T-helper 17 cell (primary cell): ENCODE measurements around the gene OR1I1. TPM values are rescaled to one million over a fixed set of nuclear protein-coding genes. Genes with fewer than 3 reads are reported as not detected.
A peak's percentile ranks its signal among the peaks of the same experiment; 100 is the strongest.

Experiments used
- ATAC-seq: fragments of 150-1000 bp; cut with Tn5 transposase; 2 replicates; pipeline ENCODE4 v1.10.0; 2021; ENCODE audit warnings: mild to moderate bottlenecking, moderate library complexity
- DNase-seq, 3 donors: peaks; one replicate each; pipeline versions ENCODE4 v3.0.0 to v3.0.0-alpha.2; 2020 to 2021
- H3K9me3 ChIP-seq: one replicate; pipeline ENCODE4 v1.7.0; 2013; ENCODE audit warnings: low read length, mild to moderate bottlenecking; ENCODE audit not compliant: control insufficient read depth, poor library complexity, severe bottlenecking
- H3K27ac Mint-ChIP-seq: one replicate; pipeline ENCODE4 v1.8.0; 2022; ENCODE audit warnings: mild to moderate bottlenecking, moderate library complexity, mixed read lengths
- H3K27me3 Mint-ChIP-seq: one replicate; pipeline ENCODE4 v1.8.0; 2022; ENCODE audit warnings: mixed read lengths
- H3K36me3 Mint-ChIP-seq: one replicate; pipeline ENCODE4 v1.8.0; 2022; ENCODE audit warnings: low read depth, mixed read lengths
- H3K4me1 Mint-ChIP-seq: one replicate; pipeline ENCODE4 v1.8.0; 2022; ENCODE audit warnings: mild to moderate bottlenecking, mixed read lengths
- H3K4me3 Mint-ChIP-seq: one replicate; pipeline ENCODE4 v1.8.0; 2022; ENCODE audit warnings: mild to moderate bottlenecking, moderate library complexity, mixed read lengths
- total RNA-seq, 4 donors: library from RNA in 2 of 4; stranded (reverse) in 2 of 4; gene quantifications; one replicate each; pipeline ENCODE4 v1.2.3 and lab custom pipeline; 2022 to 2026

Gene OR1I1
- total RNA-seq, 2 donors from 2014 or later: not detected

DNA sequence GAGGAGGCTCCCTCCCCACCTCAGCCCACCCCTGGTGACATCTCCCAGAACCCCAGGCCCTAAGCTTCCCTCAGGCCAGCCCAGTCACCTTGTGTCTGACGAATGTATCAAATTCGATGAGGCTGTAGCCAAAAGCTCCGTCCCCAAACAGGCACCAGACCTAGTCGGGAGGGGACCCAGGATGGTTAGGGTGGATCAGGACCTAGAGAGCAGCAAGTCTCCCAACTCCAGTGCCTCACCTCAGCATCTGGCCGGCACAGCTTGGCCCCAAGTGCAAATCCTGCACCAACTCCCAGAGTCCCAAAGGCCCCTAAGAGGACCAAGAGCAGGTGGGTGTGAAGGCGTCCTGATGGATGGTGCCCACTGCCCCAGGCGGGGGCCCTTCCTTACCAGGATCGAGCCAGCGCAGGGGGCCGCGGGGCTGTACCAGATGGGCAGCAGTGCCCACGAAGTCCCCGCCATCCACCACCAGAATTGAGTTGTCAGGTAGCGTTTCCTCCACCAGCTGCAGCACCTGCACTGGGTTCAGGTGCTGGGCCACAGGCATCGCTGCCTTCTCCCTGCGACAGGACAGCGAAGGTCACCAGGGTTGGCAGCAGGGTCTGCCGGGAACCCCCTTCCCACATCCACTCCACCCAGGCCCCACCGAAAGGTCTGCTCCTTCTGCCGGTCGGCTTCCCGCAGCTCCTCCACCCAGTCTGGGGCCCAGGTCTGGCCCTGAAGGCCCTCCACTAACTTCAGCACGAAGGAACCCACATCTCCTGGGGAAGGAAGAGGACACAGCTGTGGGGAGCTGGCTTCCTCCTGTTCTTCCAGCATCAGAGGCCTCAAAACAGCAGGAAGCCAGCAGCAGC lies 34.0 kb downstream of the OR1I1 start:
- H3K9me3 ChIP-seq: no peaks in the 10 kb centered on the region
- peaks cover 2% of the 10 kb centered on the region for H3K4me1 Mint-ChIP-seq
- ATAC-seq (no peak), DNase-seq (no peak)
- no peak overlapping the region for H3K27ac Mint-ChIP-seq
- H3K4me3 Mint-ChIP-seq: no peak overlapping the region
- H3K27me3 Mint-ChIP-seq: no peaks in the 10 kb centered on the region
- H3K36me3 Mint-ChIP-seq: peaks cover 4% of the 10 kb centered on the region

DNA sequence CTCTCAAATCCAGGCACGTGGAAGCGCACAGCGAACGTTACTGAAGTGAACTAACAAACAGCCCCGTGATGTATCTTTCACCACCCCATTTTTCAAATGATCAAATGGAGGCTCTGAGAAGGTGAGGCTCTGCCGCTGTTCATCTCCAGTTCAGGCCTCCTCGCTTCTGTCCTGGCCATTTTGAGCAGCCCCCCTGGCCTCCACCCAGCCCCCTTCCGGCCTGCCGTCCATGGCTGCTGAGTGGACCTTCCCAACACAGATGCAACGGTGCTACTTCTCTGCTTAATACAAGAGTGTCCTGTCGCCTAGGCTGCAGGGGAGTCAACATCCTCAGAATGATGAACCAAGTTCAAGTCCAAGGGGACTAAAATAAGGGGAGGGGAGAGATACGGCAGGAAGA lies 34.8 kb downstream of the OR1I1 start:
- H3K4me1 Mint-ChIP-seq: peaks cover 5% of the 10 kb centered on the region
- H3K4me3 Mint-ChIP-seq: no peak overlapping the region
- H3K9me3 ChIP-seq: no peaks in the 10 kb centered on the region
- ATAC-seq: no peak
- DNase-seq: no peak
- H3K36me3 Mint-ChIP-seq: peaks cover 7% of the 10 kb centered on the region
- peak overlapping the region; percentile 37 for H3K27ac Mint-ChIP-seq
- H3K27me3 Mint-ChIP-seq: no peaks in the 10 kb centered on the region

DNA sequence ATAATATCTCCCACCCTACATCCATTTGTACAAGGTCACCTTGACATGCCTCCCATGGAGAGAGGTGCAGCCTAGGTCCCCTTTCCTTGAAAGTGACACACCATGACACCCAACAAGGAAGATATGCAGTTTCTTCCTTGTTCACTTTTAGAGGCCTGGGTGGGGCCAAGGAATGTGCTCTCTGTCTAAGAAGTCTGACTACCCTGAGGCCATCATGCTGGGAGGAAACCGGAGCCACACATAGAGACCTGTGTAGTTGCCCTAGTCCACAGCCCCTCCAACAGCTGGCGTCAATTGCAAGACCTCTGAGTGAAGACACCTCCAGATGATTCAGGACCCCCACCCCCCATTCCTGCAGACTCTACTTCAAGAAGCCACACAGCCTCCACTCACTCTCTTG lies 36.2 kb downstream of the OR1I1 start:
- no peak for ATAC-seq
- no peaks in the 10 kb centered on the region for H3K9me3 ChIP-seq
- Mint-ChIP-seq H3K27me3 (no peaks in the 10 kb centered on the region), H3K27ac (peak overlapping the region; percentile 37), H3K36me3 (peaks cover 7% of the 10 kb centered on the region), H3K4me3 (no peak overlapping the region), H3K4me1 (peaks cover 7% of the 10 kb centered on the region)
- DNase-seq: no peak

DNA sequence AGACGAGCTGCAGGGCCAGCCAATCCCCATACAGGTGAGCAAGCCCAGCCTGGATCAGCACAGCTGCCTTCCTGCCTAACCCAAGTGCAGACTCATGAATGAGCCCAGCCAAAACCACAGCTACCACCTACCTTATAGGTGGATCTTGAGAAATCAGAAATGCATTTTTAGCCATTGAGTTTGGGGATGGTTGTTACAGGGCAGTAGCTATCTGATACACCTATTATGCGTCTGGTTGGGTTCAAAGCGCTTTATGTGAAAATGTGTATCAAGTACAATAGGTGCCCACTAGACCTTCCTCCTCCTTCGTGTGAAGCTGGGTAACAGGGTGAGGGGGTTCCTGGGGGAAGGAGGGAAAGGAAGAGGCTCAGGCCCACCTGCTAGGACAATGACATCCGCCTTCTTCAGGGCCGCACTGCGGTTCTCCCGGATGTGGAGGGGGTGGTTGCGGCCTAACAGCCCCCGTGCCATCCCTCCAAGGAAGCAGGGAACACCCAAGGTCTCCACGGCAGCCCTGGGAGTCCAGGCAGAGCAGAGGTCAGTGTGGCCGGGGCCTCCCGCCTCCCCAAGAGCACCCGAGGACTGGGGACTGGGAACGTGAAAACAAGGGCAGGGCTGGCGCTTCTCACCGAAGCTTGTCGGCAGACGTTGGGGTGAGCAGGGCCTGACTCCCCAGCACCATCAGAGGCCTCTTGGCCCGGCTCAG lies 36.9 kb downstream of the OR1I1 start:
- DNase-seq: no peak
- Mint-ChIP-seq H3K27ac (peak overlapping the region; percentile 37), H3K4me3 (no peak overlapping the region), H3K36me3 (peaks cover 7% of the 10 kb centered on the region), H3K4me1 (peaks cover 8% of the 10 kb centered on the region), H3K27me3 (no peaks in the 10 kb centered on the region)
- ATAC-seq: no peak
- H3K9me3 ChIP-seq: no peaks in the 10 kb centered on the region

DNA sequence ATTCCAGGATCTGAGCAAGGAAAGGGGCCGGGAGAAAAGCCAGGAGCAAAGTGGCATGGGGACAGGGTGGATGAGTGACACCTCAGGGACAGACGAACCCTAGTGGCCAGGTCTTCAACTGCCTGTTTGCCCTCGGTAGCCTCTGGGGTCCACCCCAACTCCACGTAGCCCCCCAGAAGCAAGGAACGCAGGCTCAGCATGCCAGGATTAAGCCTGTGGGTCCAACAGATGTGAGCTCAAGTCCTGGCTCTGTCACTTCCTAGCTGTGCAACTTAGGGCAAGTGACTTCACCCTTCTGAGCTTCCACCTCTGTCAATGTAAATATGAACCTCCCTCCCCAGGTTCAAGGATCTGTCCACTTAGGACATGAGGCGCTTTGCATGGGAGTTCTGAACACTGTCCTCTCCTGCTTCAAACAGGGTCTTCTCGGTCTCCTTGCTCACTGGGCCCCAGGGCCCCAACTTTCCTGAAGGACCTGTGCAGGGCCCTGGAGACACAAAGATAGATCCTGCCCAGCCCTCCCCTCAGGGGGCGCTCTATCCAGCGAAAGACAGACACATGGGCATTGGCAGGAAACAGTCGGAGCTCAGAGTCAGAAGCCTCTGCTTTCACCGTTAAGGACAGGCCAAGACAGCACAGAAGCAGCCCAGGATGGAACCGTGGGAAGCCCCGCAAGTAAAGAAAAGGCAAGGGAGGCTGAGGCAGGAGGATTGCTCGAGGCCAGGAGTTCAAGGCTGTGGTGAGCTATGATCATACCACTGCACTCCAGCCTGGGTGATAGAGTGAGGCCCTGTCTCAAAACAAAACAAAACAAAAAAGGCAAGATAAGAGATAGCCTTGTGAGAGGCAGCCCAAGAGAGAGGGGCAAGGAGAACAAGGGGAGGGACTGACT lies 38.4 kb downstream of the OR1I1 start:
- H3K9me3 ChIP-seq: no peaks in the 10 kb centered on the region
- Mint-ChIP-seq H3K36me3 (peaks cover 7% of the 10 kb centered on the region), H3K27me3 (no peaks in the 10 kb centered on the region), H3K4me1 (peaks cover 21% of the 10 kb centered on the region), H3K27ac (peak overlapping the region; percentile 71), H3K4me3 (no peak overlapping the region)
- ATAC-seq (no peak), DNase-seq (no peak)

DNA sequence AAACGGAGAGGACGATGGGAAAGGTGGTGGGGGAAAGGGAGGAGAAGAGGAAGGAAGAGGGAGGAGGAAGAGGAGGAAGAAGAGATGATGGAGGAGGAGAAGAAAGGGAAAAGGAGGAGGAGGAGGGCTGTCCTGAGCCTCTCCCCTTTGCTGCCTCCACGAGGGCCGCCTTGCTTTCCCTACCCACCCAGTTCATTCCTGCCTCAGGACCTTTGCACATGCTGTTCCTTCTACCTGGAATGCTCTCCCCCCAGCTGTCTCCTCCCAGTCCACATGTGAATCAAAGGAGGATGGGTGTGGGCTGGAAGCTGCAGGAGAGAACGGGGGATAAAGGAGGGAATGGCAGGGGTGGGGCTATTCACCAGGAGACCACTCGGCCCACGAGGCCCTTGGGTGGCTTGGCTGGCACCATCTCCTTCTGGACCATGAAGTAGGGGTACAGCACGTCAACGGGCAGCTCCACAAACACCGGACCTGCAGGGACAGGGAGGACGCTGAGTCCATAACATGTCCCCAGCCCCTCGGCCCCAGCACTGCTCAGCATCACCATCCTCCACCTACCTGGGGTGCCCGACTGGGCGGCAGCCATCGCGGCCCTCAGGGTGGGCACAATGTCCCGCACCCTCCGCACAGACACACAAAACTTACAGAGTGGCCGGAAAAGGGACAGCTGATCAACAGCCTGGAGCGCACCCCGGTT lies 40.5 kb downstream of the OR1I1 start:
- DNase-seq: no peak
- peaks cover 27% of the 10 kb centered on the region for H3K4me1 Mint-ChIP-seq
- no peaks in the 10 kb centered on the region for H3K27me3 Mint-ChIP-seq
- no peaks in the 10 kb centered on the region for H3K9me3 ChIP-seq
- no peak for ATAC-seq
- H3K36me3 Mint-ChIP-seq: peaks cover 7% of the 10 kb centered on the region
- no peak overlapping the region for H3K4me3 Mint-ChIP-seq
- no peak overlapping the region for H3K27ac Mint-ChIP-seq

DNA sequence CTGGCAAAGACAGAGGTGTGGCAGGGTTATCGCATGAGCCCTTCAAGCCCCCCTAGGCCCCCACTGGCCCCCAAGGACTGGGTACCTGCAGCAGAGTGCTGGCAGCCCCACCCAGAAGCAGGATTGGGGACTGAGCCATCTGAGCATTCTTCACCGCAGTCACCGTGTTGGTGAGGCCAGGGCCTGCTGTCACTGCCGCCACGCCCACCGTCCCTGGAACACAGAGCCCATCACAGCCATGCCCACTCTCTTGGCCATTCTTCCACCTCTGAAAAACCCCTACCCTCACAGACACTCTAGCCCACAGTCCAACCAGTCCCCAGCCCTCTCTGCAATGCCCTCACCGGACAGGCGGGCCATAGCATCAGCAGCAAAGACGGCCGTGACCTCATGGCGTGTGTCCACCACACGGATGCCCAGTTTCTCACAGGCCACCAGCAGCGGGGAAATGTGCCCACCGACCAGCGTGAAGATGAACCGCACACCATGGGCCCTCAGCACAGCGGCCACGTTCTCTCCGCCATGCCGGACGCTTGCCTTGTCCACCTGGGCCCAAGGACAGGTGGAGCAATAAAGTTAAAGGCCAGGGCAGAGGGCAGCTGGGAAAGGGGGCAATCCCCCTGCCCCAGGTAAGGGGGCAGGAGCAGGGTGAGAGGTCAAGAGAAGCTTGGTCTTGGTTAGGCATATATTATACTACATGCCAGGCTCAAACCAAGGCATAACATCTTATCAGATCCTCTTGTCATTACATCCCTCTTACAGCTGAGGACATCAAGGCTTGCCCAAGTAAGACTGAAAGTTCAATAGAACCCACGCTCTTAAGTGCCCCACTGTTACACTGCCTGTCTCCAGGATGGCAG lies 41.2 kb downstream of the OR1I1 start:
- peak overlapping the region; percentile 99 for H3K27ac Mint-ChIP-seq
- H3K4me1 Mint-ChIP-seq: peaks cover 29% of the 10 kb centered on the region
- no peaks in the 10 kb centered on the region for H3K9me3 ChIP-seq
- ATAC-seq (no peak), DNase-seq (no peak)
- H3K27me3 Mint-ChIP-seq: no peaks in the 10 kb centered on the region
- H3K36me3 Mint-ChIP-seq: peaks cover 7% of the 10 kb centered on the region
- H3K4me3 Mint-ChIP-seq: peak overlapping the region; percentile 28

DNA sequence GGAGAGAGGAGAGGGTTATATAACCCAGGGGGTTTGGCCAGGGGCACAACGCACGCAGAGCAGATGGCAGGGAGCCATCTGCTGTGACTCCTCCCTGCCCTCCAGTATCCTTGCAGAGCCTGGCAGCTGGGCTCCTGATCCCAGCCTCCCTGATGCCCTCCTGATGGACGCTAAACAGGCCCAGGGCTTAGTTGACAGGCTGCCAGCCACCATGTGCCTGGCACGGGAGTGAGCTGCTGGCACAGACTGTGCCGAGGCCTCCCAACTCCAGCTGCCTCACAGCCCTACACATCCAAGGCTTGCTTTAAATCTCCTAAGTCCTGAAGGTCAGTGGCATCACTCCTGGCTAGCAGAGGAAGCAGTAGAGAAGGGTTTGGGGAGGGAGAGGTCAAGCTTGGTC lies 41.9 kb downstream of the OR1I1 start:
- DNase-seq (no peak), ATAC-seq (no peak)
- peaks cover 7% of the 10 kb centered on the region for H3K36me3 Mint-ChIP-seq
- peaks cover 33% of the 10 kb centered on the region for H3K4me1 Mint-ChIP-seq
- no peaks in the 10 kb centered on the region for H3K9me3 ChIP-seq
- H3K27me3 Mint-ChIP-seq: no peaks in the 10 kb centered on the region
- H3K4me3 Mint-ChIP-seq: peak overlapping the region; percentile 98
- peak overlapping the region; percentile 99 for H3K27ac Mint-ChIP-seq

DNA sequence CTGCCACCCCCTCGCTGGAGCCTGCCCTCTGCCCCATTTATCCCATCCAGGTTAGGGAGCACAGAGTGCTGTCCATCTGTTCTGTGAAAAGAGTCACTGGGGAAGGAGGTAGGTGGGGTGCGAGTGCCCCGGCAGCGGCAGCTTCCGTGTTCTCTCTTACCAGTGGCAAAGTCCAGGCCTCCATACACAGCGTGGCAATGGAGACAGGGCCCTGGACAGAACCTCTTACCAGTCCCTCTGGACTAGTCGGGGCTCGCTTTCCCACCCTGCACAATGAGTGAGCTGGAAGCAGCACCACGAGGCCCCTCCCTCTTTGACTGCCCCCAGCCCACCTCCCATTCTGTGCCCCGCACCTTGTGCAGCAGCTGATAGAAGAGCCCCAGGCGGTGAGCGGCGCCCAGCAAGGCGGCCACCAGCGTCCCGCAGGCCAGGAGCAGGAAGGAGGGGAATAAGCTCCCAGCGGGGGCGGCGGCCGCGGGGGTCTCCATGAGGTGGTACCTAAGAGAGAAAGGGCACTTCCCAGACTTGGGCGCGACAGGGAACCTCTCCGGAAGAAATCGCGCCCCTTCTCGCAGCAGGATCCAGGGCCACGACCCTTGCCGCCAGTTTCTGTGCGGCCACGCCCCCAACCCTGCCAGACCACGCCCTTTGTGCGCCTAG lies 42.7 kb downstream of the OR1I1 start:
- H3K4me1 Mint-ChIP-seq: peaks cover 38% of the 10 kb centered on the region
- peak in 1 of 3 donors; percentile 80 for DNase-seq
- ATAC-seq: no peak
- no peaks in the 10 kb centered on the region for H3K9me3 ChIP-seq
- peak overlapping the region; percentile 99 for H3K27ac Mint-ChIP-seq
- peak overlapping the region; percentile 98 for H3K4me3 Mint-ChIP-seq
- H3K27me3 Mint-ChIP-seq: no peaks in the 10 kb centered on the region
- H3K36me3 Mint-ChIP-seq: peaks cover 7% of the 10 kb centered on the region

DNA sequence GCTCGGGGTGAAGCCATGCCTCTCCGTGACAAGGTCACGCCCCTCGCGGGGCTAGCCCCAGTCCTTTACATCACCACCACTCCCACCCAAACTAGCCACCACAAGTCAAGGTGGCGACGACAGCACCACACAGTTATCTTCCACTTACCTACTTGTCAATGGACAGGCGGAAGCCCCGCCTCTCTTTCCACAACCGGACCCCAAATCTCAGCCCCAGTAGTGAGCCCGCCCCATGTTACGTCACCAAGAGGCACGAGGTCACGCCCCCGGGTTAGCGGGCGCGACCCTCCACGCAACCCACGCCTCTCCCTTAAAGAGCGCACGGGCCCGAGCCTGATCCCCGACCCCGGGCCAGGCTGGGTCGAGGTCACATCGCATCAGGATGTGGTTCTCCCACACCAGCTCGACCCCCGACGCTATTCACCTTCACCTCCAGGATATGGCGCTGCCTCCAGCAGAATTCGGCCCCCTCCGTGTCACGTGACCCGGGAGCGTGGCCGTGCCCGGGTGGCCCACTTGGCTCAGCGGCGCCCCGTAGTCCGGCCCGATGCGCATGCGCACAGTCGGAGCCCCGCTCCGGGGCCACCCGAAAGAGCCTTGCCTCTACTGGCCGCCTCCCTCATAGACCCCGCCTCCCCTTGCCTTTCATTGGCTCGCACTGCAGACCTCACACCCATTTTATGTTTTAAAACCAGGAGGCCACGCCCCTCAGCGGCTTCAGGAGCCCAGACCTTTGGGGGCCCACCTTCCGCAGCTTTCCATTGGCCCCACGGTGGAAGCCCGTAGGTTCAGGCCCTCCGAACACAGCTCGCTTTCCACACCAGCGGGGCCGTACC lies 43.4 kb downstream of the OR1I1 start:
- Mint-ChIP-seq H3K36me3 (peaks cover 7% of the 10 kb centered on the region), H3K27me3 (no peaks in the 10 kb centered on the region), H3K4me3 (peak overlapping the region; percentile 98), H3K4me1 (peaks cover 45% of the 10 kb centered on the region), H3K27ac (peak overlapping the region; percentile 99)
- DNase-seq (peak; percentile 94 to 96 (median 95)), ATAC-seq (peak; percentile 90)
- H3K9me3 ChIP-seq: no peaks in the 10 kb centered on the region
